ENCODE results near the gene AMOTL1.

DNA sequence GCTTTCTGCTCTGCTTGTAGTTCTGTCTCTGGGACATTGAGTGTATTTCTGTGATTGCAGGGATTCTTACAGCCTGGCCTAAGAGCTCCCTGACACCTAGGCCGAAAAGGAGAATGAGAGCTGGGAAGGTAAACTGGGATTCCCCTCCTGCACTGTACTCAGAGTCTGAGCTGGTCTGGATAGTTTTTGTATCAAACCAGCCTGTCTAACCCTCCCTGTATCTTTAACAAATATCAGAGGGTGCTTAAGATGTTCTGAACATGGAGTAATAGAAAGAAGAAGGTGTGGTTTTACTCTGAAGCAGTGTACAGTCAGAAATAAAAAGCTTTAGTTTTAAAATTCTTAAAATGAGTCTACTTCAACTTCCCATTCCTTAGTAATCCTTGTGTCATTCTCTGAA, 57.3 kb downstream of the AMOTL1 start:
- TF ChIP-seq CTCF (IDR thresholded peaks at IDR 0.05 in 4 of 5, conservative IDR thresholded peaks at IDR 0.05 in 1 of 5) (no peak), POLR2A (IDR thresholded peaks at IDR 0.05) (no peak)
